ENCODE results near the gene CPNE9. TPM values are rescaled to one million over a fixed set of nuclear protein-coding genes. Genes with fewer than 3 reads are reported as not detected.

CPNE9 gene
- total and polyA plus RNA-seq, 2 of the 8 experiments (the other 6 are each of a cell fraction or from before 2014, with no cell fraction given), result 4.8 to 6.0 TPM

- Histone ChIP-seq H3K79me1 (ENCODE audit: low read depth, low read length) (no peaks in the 10 kb centered on the region), H3K14ac (ENCODE audit: insufficient read length) (no peak overlapping the region), H2BK5ac (ENCODE audit: low read depth, low read length) (no peak overlapping the region), H3K4ac (replicated peaks; ENCODE audit: insufficient read length, low read depth, low read length) (no peak overlapping the region), H4K91ac (replicated peaks; ENCODE audit: insufficient read length, low read length) (no peak overlapping the region), H3K79me2 (ENCODE audit: control insufficient read depth in 1 of 2, insufficient read depth in 2 of 2, low read length in 2 of 2) (no peaks in the 10 kb centered on the region), H2BK15ac (ENCODE audit: low read length) (no peak overlapping the region), H3K23me2 (ENCODE audit: low read depth, low read length) (peaks cover 2% of the 10 kb centered on the region; the same call in 1 of the 2 replicates), H3K4me1 (replicated peaks in 1 of 4; ENCODE audit: control insufficient read depth in 3 of 4, insufficient read depth in 4 of 4, low read length in 3 of 4) (no peaks in the 10 kb centered on the region), H2BK12ac (ENCODE audit: low read depth, low read length) (no peak overlapping the region), H2BK20ac (ENCODE audit: low read length) (no peak overlapping the region), H3K23ac (ENCODE audit: insufficient read length) (no peak overlapping the region), H3K56ac (replicated peaks; ENCODE audit: insufficient read length, low read depth, low read length) (no peak overlapping the region), H2BK120ac (replicated peaks; ENCODE audit: low read depth, low read length) (no peak overlapping the region), H2AK5ac (ENCODE audit: low read depth, low read length) (no peak overlapping the region), H4K8ac (ENCODE audit: extremely low read depth, insufficient read depth, low read length) (no peak overlapping the region), H3K4me3 (ENCODE audit: extremely low read depth in 1 of 4, insufficient read depth in 2 of 4, low read depth in 3 of 4, low read length in 4 of 4) (no peak overlapping the region), H4K20me1 (replicated peaks in 1 of 2; ENCODE audit: control insufficient read depth in 1 of 2, insufficient read depth in 2 of 2, low read length in 2 of 2) (peaks cover 3% of the 10 kb centered on the region in 2 experiments), H3K27ac (ENCODE audit: low read depth, low read length) (no peak overlapping the region), H3K18ac (ENCODE audit: extremely low read depth, low read length) (no peak overlapping the region), H3K36me3 (ENCODE audit: control insufficient read depth in 2 of 4, insufficient read depth in 4 of 4, low read length in 3 of 4) (peaks cover 17 to 48% (median 45%) of the 10 kb centered on the region in 4 experiments), H3K27me3 (replicated peaks in 1 of 4; ENCODE audit: control insufficient read depth in 3 of 4, extremely low read depth in 1 of 4, insufficient read depth in 3 of 4, low read length in 3 of 4) (no peaks in the 10 kb centered on the region), H3K4me2 (ENCODE audit: insufficient read depth in 1 of 2, low read depth in 2 of 2, low read length in 2 of 2) (no peak overlapping the region), H2AFZ (ENCODE audit: low read length) (no peak overlapping the region), H3K9ac (replicated peaks in 1 of 4; ENCODE audit: extremely low read depth in 1 of 4, low read depth in 3 of 4, low read length in 3 of 4) (no peak overlapping the region), H3K9me3 (ENCODE audit: insufficient read depth in 2 of 2, low read depth in 1 of 2, low read length in 1 of 2) (no peaks in the 10 kb centered on the region), H4K5ac (ENCODE audit: insufficient read length, low read depth, low read length) (no peak overlapping the region)
- ChIA-PET CTCF (ENCODE audit: partially characterized antibody) (interaction anchor here (1.0 to 1.6 kb wide), 2 partner anchors 122 to 172 kb away, joined by 3 to 7 read pairs; partner anchors contain the start of gene LHFPL4), POLR2A (ENCODE audit: partially characterized antibody) (interaction anchor here (1.0 to 1.3 kb wide), 2 partner anchors 22 to 283 kb away, joined by 3 read pairs; no protein-coding TSS in a partner anchor)
- TF ChIP-seq YY1 (IDR thresholded peaks at IDR 0.05; ENCODE audit: low read depth, low read length) (no peak), NANOG (IDR thresholded peaks at IDR 0.05; ENCODE audit: insufficient read depth, low read depth, low read length, poor library complexity, severe bottlenecking) (no peak)
- FAIRE-seq (no peak), DNase-seq (ENCODE audit: low read depth in 1 of 2, low spot score in 2 of 2) (no peak)
- 88% methylated on average over 5 of the region's 5 CpGs; no CpG with 5 or more reads in 1 of the 2 experiments for WGBS, 2 experiments (ENCODE audit: extremely low coverage in 1 of 2, insufficient coverage in 1 of 2, insufficient read length in 1 of 2, insufficient replicate concordance in 2 of 2, low coverage in 1 of 2, low lambda C conversion rate in 2 of 2, missing lambda C conversion rate in 1 of 2)
These were observed 27.8 kb upstream of the CPNE9 start for GRCh38 chr3:9675736-9676290.
